ENCODE measurements around the gene PIEZO2.
"Not testable (repeated sequence)": the region's sequence is repeated elsewhere in the genome, so short reads cannot be mapped to it uniquely, and the experiment has no call there.

The PIEZO2 gene

DNA sequence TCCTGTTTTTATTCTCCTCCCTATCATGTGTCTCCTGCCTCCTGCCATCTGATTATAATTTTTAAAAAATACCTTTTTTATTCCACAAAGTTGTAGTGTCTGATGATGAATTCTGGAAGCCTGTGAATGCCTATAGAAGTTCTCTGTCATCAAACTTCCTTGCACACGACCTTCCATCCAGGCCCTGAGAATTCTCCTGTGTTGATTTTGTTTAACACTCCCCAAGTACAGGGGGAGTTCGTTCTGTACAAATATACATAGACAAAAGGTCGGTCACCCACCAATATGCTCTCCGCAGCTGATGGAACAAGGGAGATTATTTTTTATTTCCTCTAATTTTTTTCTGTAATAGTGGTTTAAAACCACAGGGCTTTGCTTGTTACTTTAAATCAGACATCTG lies 232.5 kb downstream of the PIEZO2 start:
- TF ChIP-seq, protein P1, sequence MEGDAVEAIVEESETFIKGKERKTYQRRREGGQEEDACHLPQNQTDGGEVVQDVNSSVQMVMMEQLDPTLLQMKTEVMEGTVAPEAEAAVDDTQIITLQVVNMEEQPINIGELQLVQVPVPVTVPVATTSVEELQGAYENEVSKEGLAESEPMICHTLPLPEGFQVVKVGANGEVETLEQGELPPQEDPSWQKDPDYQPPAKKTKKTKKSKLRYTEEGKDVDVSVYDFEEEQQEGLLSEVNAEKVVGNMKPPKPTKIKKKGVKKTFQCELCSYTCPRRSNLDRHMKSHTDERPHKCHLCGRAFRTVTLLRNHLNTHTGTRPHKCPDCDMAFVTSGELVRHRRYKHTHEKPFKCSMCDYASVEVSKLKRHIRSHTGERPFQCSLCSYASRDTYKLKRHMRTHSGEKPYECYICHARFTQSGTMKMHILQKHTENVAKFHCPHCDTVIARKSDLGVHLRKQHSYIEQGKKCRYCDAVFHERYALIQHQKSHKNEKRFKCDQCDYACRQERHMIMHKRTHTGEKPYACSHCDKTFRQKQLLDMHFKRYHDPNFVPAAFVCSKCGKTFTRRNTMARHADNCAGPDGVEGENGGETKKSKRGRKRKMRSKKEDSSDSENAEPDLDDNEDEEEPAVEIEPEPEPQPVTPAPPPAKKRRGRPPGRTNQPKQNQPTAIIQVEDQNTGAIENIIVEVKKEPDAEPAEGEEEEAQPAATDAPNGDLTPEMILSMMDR (IDR thresholded peaks at IDR 0.05; ENCODE audit: insufficient read depth, missing control alignments) = no peak
- FAIRE-seq (no peak), DNase-seq (ENCODE audit: insufficient read length, low spot score) (no peak)

DNA sequence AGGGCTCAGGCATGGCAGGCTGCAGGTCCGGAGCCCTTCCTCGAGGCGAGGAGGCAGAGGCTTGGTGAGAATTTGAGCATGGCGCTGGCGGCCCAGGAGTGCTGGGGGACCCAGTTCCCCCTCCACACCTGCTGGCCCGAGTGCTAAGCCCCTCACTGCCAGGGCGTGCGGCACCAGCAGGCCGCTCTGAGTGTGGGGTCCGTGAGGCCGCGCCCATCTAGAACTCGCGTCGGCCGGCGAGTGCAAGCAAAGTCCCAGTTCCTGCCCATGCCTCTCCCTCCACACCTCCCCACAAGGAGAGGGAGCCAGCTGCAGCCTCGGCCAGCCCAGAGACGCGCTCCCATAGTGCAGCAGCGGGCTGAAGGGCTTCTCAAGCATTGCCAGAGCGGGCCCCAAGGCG lies 233.0 kb downstream of the PIEZO2 start:
- TF ChIP-seq, protein P1 (IDR thresholded peaks at IDR 0.05; ENCODE audit: insufficient read depth, missing control alignments) = no peak
- FAIRE-seq = no peak
- no peak for DNase-seq (ENCODE audit: insufficient read length, low spot score)

DNA sequence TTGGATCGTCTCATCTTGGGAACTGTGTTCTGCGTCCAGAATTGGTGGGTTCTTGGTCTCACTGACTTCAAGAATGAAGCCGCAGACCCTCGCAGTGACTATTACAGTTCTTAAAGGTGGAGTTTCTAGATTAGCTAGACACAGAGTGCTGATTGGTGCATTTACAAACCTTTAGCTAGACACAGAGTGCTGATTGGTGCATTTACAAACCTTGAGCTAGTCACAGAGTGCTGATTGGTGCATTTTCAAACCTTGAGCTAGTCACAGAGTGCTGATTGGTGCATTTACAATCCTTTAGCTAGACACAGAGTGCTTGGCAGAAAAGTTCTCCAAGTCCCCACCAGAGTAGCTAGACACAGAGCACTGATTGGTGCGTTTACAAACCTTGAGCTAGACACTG lies 233.6 kb downstream of the PIEZO2 start:
- not testable (repeated sequence) for DNase-seq (ENCODE audit: insufficient read length, low spot score); FAIRE-seq

DNA sequence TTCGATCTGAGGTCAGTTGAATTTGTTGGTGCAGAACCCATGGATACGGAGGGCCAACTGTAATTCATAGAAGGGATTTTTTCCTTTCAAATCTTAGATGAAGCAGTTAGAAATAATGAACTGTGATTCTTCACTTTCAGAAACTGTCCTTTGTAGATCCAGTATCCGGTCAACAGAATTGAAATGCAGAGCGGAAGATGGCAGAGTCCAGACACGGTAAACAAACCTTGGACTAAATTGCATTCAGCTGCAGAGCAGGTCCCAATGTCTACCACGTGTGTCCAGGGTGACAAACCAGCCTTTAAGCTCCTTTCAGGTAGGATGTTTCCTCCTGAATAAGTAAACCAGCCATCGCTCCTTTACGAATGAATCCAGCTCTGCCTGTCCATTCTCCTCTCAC lies 234.8 kb downstream of the PIEZO2 start:
- not testable (repeated sequence) for DNase-seq (ENCODE audit: insufficient read length, low spot score); FAIRE-seq

DNA sequence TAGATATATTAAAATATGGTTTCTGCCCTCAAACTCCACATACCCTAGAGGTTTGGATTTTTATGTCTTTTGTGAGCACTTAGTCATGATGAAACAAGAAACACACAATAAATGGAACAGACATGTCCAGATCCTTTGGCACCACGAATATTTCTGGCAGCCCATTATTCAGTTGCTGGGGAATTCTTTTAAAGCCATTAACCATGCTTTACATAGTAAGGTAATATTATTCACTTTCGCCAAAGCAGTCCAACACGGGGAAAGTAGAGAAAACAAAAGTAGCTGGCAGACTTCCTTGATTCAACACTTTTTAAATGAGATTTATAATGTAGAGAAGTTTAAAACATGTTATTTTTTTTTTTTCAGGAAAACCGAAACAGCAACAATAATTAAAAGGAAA lies 235.4 kb downstream of the PIEZO2 start:
- no peak for FAIRE-seq
- DNase-seq (ENCODE audit: insufficient read length, low spot score) = no peak
- TF ChIP-seq, protein P1 (IDR thresholded peaks at IDR 0.05; ENCODE audit: insufficient read depth, missing control alignments) = no peak

DNA sequence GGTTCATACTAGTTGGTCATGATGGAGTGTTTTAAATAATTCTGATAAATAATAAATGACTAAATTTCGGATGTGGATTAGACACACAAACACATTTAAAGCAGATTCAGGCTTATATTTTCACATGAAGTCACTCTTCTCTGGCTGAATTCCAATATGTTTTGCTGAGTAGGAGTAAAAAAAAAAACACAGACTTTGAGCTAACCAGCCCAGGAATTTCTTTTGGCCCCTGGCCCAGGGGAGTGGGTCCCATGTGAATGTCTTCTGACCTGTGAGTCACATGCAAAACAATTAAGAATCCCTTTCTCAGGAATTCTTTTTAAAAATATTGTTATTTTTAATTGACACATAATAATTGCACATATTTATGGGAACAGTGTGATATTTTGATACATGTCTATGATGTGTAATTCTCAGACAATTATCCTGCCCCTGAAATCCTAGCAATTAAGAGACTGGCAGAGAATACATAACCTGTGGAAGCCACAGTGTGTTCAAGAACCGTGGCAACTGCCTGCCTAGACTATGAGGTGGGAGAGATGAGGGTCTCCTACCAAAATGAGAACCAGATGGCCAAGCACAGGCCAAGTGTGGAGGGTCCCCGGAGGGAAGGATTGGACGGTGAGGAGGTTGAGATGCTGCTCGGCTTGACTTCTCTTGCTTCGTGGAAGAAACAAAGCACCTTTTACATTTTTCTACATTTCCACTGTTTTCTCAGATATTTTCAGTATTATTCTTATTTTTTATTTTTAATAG lies 236.4 kb downstream of the PIEZO2 start:
- FAIRE-seq (no peak), DNase-seq (ENCODE audit: insufficient read length, low spot score) (no peak)
- TF ChIP-seq, protein P1 (IDR thresholded peaks at IDR 0.05; ENCODE audit: insufficient read depth, missing control alignments) = no peak

DNA sequence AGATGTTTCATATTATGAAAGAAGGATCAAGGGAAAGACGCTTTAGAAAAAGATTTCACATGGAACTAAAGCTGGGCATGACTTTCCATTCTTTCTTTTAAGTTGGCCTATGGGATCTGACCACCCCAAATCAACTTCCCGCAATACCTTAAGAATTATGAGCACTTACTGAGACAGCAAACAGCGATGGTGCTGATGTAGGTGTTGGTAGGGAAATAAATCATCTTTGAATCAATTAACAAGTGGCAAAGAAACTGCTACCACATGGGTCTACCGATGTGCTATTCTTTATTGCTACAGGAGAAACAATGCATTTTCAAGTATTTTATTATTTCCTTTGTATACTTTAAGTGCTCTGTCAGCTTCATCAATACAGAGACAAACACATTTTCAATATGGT lies 239.6 kb downstream of the PIEZO2 start:
- FAIRE-seq (no peak), DNase-seq (ENCODE audit: insufficient read length, low spot score) (no peak)
- TF ChIP-seq, protein P1 (IDR thresholded peaks at IDR 0.05; ENCODE audit: insufficient read depth, missing control alignments) = no peak

DNA sequence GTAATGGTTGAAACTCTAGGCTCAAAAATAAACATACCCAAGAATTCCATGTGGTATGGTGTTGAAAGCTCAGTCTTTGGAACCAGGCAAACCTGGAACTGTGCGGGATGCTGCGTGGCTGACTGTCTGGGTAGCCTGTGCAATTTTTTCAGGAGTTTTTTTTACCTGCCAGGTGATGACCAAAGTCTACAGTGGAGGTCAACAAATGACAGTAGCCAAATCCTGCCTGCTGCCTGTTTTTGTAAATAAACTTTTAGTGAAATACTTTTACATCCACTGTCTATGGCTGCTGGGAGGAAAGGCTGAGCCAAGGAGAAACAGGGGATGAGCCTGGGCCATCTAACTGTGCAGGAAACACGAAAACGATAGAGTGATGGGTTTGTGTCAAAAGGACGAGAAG lies 240.6 kb downstream of the PIEZO2 start:
- DNase-seq (ENCODE audit: insufficient read length, low spot score) (no peak), FAIRE-seq (no peak)
- TF ChIP-seq, protein P1 (IDR thresholded peaks at IDR 0.05; ENCODE audit: insufficient read depth, missing control alignments) = no peak

All from D721Med (cell line).